Hippocampal formation (tissue), 2 donors: ENCODE measurements around the gene CECR2.
A peak's percentile ranks its signal among the peaks of the same experiment; 100 is the strongest.
"Not testable (repeated sequence)": the region's sequence is repeated elsewhere in the genome, so short reads cannot be mapped to it uniquely, and the experiment has no call there.

Experiments
- DNase-seq, 2 donors: peaks; one replicate each; lab custom pipeline; 2025; lab: John Stamatoyannopoulos, UW

CECR2 gene

GRCh38 chr22:17402293-17402692 lies 33.0 kb downstream of the CECR2 start:
- no peak for DNase-seq

GRCh38 chr22:17403906-17404305 lies 34.6 kb downstream of the CECR2 start:
- DNase-seq = no peak

- no peak for DNase-seq
Measured at GRCh38 chr22:17407643-17408042, 38.4 kb downstream of the CECR2 start.

- DNase-seq = no peak
Measured at GRCh38 chr22:17410576-17410975, 41.3 kb downstream of the CECR2 start.

- peak; percentile 14 to 39 for DNase-seq
Measured at GRCh38 chr22:17411213-17411612, 42.0 kb downstream of the CECR2 start.

GRCh38 chr22:17412232-17412631 lies 43.0 kb downstream of the CECR2 start:
- peak in 1 of 2 donors; percentile 9 for DNase-seq

GRCh38 chr22:17418890-17419324 lies 49.6 kb downstream of the CECR2 start:
- no peak for DNase-seq

- no peak for DNase-seq
Measured at GRCh38 chr22:17419348-17419747, 50.1 kb downstream of the CECR2 start.

- no peak for DNase-seq
Measured at GRCh38 chr22:17422736-17423343, 53.6 kb downstream of the CECR2 start.

- DNase-seq = no peak
Measured at GRCh38 chr22:17423616-17424015, 54.4 kb downstream of the CECR2 start.

GRCh38 chr22:17427528-17427927 lies 58.3 kb downstream of the CECR2 start:
- not testable (repeated sequence) for DNase-seq

GRCh38 chr22:17429516-17429915 lies 60.3 kb downstream of the CECR2 start:
- no peak for DNase-seq

GRCh38 chr22:17430412-17430811 lies 61.2 kb downstream of the CECR2 start:
- no peak for DNase-seq

- DNase-seq = no peak
Measured at GRCh38 chr22:17431179-17431578, 61.9 kb downstream of the CECR2 start.

GRCh38 chr22:17434856-17435255 lies 65.6 kb downstream of the CECR2 start:
- no peak for DNase-seq

- DNase-seq = no peak
Measured at GRCh38 chr22:17435375-17435774, 66.1 kb downstream of the CECR2 start.

- peak in 1 of 2 donors; percentile 64 for DNase-seq
Measured at GRCh38 chr22:17436382-17436980, 67.2 kb downstream of the CECR2 start.

- DNase-seq = peak; percentile 77 to 88
Measured at GRCh38 chr22:17436981-17437412, 67.7 kb downstream of the CECR2 start.

- no peak for DNase-seq
Measured at GRCh38 chr22:17438026-17438425, 68.8 kb downstream of the CECR2 start.

GRCh38 chr22:17441326-17441725 lies 72.1 kb downstream of the CECR2 start:
- DNase-seq = no peak

- DNase-seq = no peak
Measured at GRCh38 chr22:17443405-17444203, 74.3 kb downstream of the CECR2 start.

GRCh38 chr22:17444204-17444504 lies 74.9 kb downstream of the CECR2 start:
- DNase-seq = no peak

GRCh38 chr22:17446698-17447097 lies 77.4 kb downstream of the CECR2 start:
- DNase-seq = no peak
